Loucy (cell line): Measurements from ENCODE around the gene BRD3OS.

Experiments
- H2AFZ ChIP-seq: fragments of 200-600 bp; sonication (generic); 2 replicates; pipeline ENCODE4 v1.6.0; 2016; ENCODE audit warnings: antibody characterized with exemption, mild to moderate bottlenecking, low read length, moderate library complexity
- H3F3A ChIP-seq: fragments of 200-600 bp; 2 replicates; pipeline ENCODE4 v1.6.0; 2016; ENCODE audit warnings: antibody characterized with exemption, low read depth, mild to moderate bottlenecking
- H3K27me3 ChIP-seq: fragments of 200-600 bp; sonication (generic); 2 replicates; pipeline ENCODE4 v1.6.1; 2014; ENCODE audit warnings: low read length, mild to moderate bottlenecking; ENCODE audit not compliant: insufficient read depth, poor library complexity, severe bottlenecking
- H3K36me3 ChIP-seq: fragments of 200-600 bp; sonication (generic); 2 replicates; pipeline ENCODE4 v1.6.1; 2016; ENCODE audit warnings: low read length; ENCODE audit not compliant: insufficient read depth
- H3K4me1 ChIP-seq: fragments of 200-600 bp; sonication (generic); 2 replicates; pipeline ENCODE4 v1.5.1; 2014; ENCODE audit warnings: low read length, mild to moderate bottlenecking; ENCODE audit not compliant: insufficient read depth, poor library complexity, severe bottlenecking
- H3K4me2 ChIP-seq: fragments of 200-600 bp; sonication (generic); 2 replicates; pipeline ENCODE4 v1.6.0; 2014; ENCODE audit warnings: antibody characterized with exemption, low read length, low read depth, mild to moderate bottlenecking; ENCODE audit not compliant: poor library complexity, severe bottlenecking
- H3K4me3 ChIP-seq: fragments of 200-600 bp; sonication (generic); 2 replicates; pipeline ENCODE4 v1.5.1; 2014; ENCODE audit warnings: low read length, mild to moderate bottlenecking, mixed read lengths; ENCODE audit not compliant: poor library complexity, severe bottlenecking
- H3K79me2 ChIP-seq: fragments of 200-600 bp; sonication (generic); 2 replicates; pipeline ENCODE4 v1.6.1; 2014; ENCODE audit warnings: low read length; ENCODE audit not compliant: insufficient read depth
- H3K9ac ChIP-seq: fragments of 200-600 bp; sonication (generic); 2 replicates; pipeline ENCODE4 v1.6.0; 2014; ENCODE audit warnings: mild to moderate bottlenecking, low read depth, low read length, moderate library complexity; ENCODE audit not compliant: poor library complexity, severe bottlenecking
- H3K9me2 ChIP-seq: fragments of 200-600 bp; sonication (generic); replicated peaks from 2 replicates; pipeline ENCODE4 v1.6.1; 2016; ENCODE audit warnings: low read depth, low read length, mixed read lengths
- H3K9me3 ChIP-seq: fragments of 200-600 bp; sonication (generic); 2 replicates; pipeline ENCODE4 v1.6.1; 2014; ENCODE audit warnings: mild to moderate bottlenecking, antibody characterized with exemption, low read length, low read depth; ENCODE audit not compliant: insufficient read depth
- H4K20me1 ChIP-seq: fragments of 200-600 bp; sonication (generic); 2 replicates; pipeline ENCODE4 v1.6.0; 2014; ENCODE audit warnings: antibody characterized with exemption, low read length, mild to moderate bottlenecking; ENCODE audit not compliant: insufficient read depth, poor library complexity, severe bottlenecking
- CTCF ChIP-seq: fragments of 200-600 bp; sonication (generic); conservative IDR thresholded peaks from 2 replicates; pipeline ENCODE4 v1.5.1; 2014; ENCODE audit warnings: mild to moderate bottlenecking, antibody characterized with exemption, low read length
- EZH2phosphoT487 ChIP-seq: fragments of 200-600 bp; IDR thresholded peaks from 2 replicates; pipeline ENCODE4 v1.6.1; 2018; ENCODE audit warnings: antibody characterized with exemption, mild to moderate bottlenecking, moderate library complexity, borderline replicate concordance

The BRD3OS gene

DNA sequence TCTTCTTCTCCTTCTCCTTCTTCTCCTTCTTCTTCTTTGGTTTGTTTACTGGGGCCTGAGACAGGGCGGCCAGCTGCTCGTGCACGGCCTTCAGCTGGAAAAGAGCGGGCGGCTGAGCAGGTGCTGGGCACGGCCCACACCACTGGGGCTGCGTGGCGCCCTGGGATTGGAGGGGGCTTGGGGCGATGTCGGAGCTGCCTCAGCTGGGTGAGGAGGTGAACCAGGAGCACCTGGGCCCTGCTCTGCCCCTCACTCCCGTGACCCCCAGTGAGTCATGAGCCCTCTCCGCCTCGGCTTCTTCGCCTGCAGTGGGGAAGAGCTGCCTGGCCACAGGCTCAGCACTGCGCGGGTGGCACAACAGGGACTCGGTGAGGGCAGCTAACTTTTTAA, 14.9 kb downstream of the BRD3OS start:
- H3K9ac ChIP-seq, result no peak overlapping the region
- H3K4me1 ChIP-seq, result no peaks in the 10 kb centered on the region
- no peaks in the 10 kb centered on the region for H3K79me2 ChIP-seq
- H3K4me2 ChIP-seq, result no peak overlapping the region
- H3K9me2 ChIP-seq, result no peaks in the 10 kb centered on the region
- peaks cover 2% of the 10 kb centered on the region for H4K20me1 ChIP-seq
- no peak for TF ChIP-seq CTCF
- H3K9me3 ChIP-seq, result no peaks in the 10 kb centered on the region
- H3K27me3 ChIP-seq, result no peaks in the 10 kb centered on the region
- H3K4me3 ChIP-seq, result no peak overlapping the region
- H3F3A ChIP-seq, result no peaks in the 10 kb centered on the region
- H3K36me3 ChIP-seq, result peaks cover 82% of the 10 kb centered on the region; the same call in 1 of the 2 replicates
- no peak overlapping the region for H2AFZ ChIP-seq

GRCh38 chr9:134040781-134041648, 15.7 kb downstream of the BRD3OS start:
- no peak overlapping the region for H2AFZ ChIP-seq
- no peak overlapping the region for H3K4me2 ChIP-seq
- no peaks in the 10 kb centered on the region for H3K27me3 ChIP-seq
- no peak overlapping the region for H3K9ac ChIP-seq
- H3K4me1 ChIP-seq, result no peaks in the 10 kb centered on the region
- H3K9me2 ChIP-seq, result no peaks in the 10 kb centered on the region
- H4K20me1 ChIP-seq, result peaks cover 7% of the 10 kb centered on the region
- H3K4me3 ChIP-seq, result no peak overlapping the region
- peaks cover 82% of the 10 kb centered on the region; the same call in 1 of the 2 replicates for H3K36me3 ChIP-seq
- TF ChIP-seq EZH2phosphoT487, result no peak
- no peaks in the 10 kb centered on the region for H3F3A ChIP-seq
- H3K79me2 ChIP-seq, result no peaks in the 10 kb centered on the region
- no peaks in the 10 kb centered on the region for H3K9me3 ChIP-seq

- H3K36me3 ChIP-seq, result peaks cover 82% of the 10 kb centered on the region; the same call in 1 of the 2 replicates
These were observed 16.3 kb downstream of the BRD3OS start for GRCh38 chr9:134041649-134041962.

More at GRCh38 chr9:134041649-134041962, 16.3 kb downstream of the BRD3OS start:
- no peak overlapping the region for H3K4me3 ChIP-seq
- H3K4me2 ChIP-seq, result no peak overlapping the region
- H4K20me1 ChIP-seq, result peaks cover 7% of the 10 kb centered on the region
- H3K9me3 ChIP-seq, result no peaks in the 10 kb centered on the region
- no peaks in the 10 kb centered on the region for H3K9me2 ChIP-seq
- H3K9ac ChIP-seq, result no peak overlapping the region
- no peaks in the 10 kb centered on the region for H3K4me1 ChIP-seq
- no peaks in the 10 kb centered on the region for H3K79me2 ChIP-seq
- no peaks in the 10 kb centered on the region for H3K27me3 ChIP-seq
- H2AFZ ChIP-seq, result no peak overlapping the region
- no peaks in the 10 kb centered on the region for H3F3A ChIP-seq
- TF ChIP-seq CTCF (no peak), EZH2phosphoT487 (no peak)
